SK-N-SH (cell line): ENCODE measurements around the gene RGS9BP.

ENCODE experiments used
- GABPA ChIP-seq: IDR thresholded peaks from 2 replicates; pipeline ENCODE4 v1.4.0; 2012; ENCODE audit warnings: low read depth, mild to moderate bottlenecking
- MXI1 ChIP-seq: IDR thresholded peaks from 2 replicates; pipeline ENCODE4 v1.6.1; 2012; ENCODE audit warnings: mild to moderate bottlenecking, low read depth, low read length, improper control_type of control experiment
- PBX3 ChIP-seq: IDR thresholded peaks from 2 replicates; pipeline ENCODE4; 2012
- SMC3 ChIP-seq: IDR thresholded peaks from 2 replicates; pipeline ENCODE4 v1.6.1; 2012; ENCODE audit warnings: low read depth, low read length, improper control_type of control experiment
- USF2 ChIP-seq: fragments of 150-350 bp; IDR thresholded peaks from 2 replicates; pipeline ENCODE4 v1.6.1; 2017; ENCODE audit warnings: antibody characterized with exemption, low read length, low read depth, borderline replicate concordance
- ZBTB33 ChIP-seq: IDR thresholded peaks from 2 replicates; pipeline ENCODE4 v1.4.0; 2012; ENCODE audit warnings: low read depth, borderline replicate concordance

GRCh38 chr19:32666084-32666483 lies 9.6 kb upstream of the RGS9BP start:
- TF ChIP-seq GABPA (no peak), ZBTB33 (no peak), SMC3 (no peak), MXI1 (no peak), PBX3 (no peak), USF2 (no peak)
